ENCODE data around the gene PPP2R2C.

The PPP2R2C gene

GRCh38 chr4:6493658-6494304 is 21.4 kb upstream of the PPP2R2C start:
- DNase-seq: no peak

- no peak for DNase-seq
These were observed 20.6 kb upstream of the PPP2R2C start for GRCh38 chr4:6492861-6493657.

GRCh38 chr4:6492027-6492590 is 19.7 kb upstream of the PPP2R2C start:
- DNase-seq: no peak

GRCh38 chr4:6491235-6491634 is 18.8 kb upstream of the PPP2R2C start:
- DNase-seq: no peak

GRCh38 chr4:6489927-6490326 is 17.5 kb upstream of the PPP2R2C start:
- DNase-seq: no peak

- DNase-seq: no peak
These were observed 15.1 kb upstream of the PPP2R2C start for GRCh38 chr4:6487466-6487865.

- DNase-seq: peak; percentile 22
These were observed 8.2 kb upstream of the PPP2R2C start for GRCh38 chr4:6480534-6481088.

- no peak for DNase-seq
These were observed 6.3 kb upstream of the PPP2R2C start for GRCh38 chr4:6478546-6479220.

- DNase-seq: no peak
These were observed 4.5 kb upstream of the PPP2R2C start for GRCh38 chr4:6476893-6477292.

GRCh38 chr4:6475492-6476020 is 3.1 kb upstream of the PPP2R2C start:
- no peak for DNase-seq

- DNase-seq: no peak
These were observed 2.5 kb upstream of the PPP2R2C start for GRCh38 chr4:6474705-6475457.

- DNase-seq: no peak
These were observed 1.7 kb upstream of the PPP2R2C start for GRCh38 chr4:6474053-6474568.

- DNase-seq: no peak
These were observed 1.0 kb upstream of the PPP2R2C start for GRCh38 chr4:6473264-6474052.

- no peak for DNase-seq
These were observed 417 bp downstream of the PPP2R2C start for GRCh38 chr4:6472008-6472386.

GRCh38 chr4:6471307-6472007 is 957 bp downstream of the PPP2R2C start:
- DNase-seq: no peak

GRCh38 chr4:6470502-6471306 is 1.7 kb downstream of the PPP2R2C start:
- DNase-seq: no peak

- DNase-seq: no peak
These were observed 2.4 kb downstream of the PPP2R2C start for GRCh38 chr4:6469898-6470501.

- no peak for DNase-seq
These were observed 3.3 kb downstream of the PPP2R2C start for GRCh38 chr4:6469144-6469543.

- DNase-seq: no peak
These were observed 4.0 kb downstream of the PPP2R2C start for GRCh38 chr4:6468376-6468775.
